Endothelial cell (in vitro differentiated cells): Measurements from ENCODE around the gene KIF5C. TPM values are rescaled to one million over a fixed set of nuclear protein-coding genes. Genes with fewer than 3 reads are reported as not detected.

Experiments
- DNase-seq: peaks from one replicate; pipeline ENCODE4 v3.0.0; 2021; ENCODE audit warnings: low spot score
- H3K27ac Mint-ChIP-seq: one replicate; pipeline ENCODE4 v1.8.0; 2021; ENCODE audit warnings: mixed read lengths, inconsistent platforms; ENCODE audit not compliant: unreplicated experiment
- H3K27me3 Mint-ChIP-seq: one replicate; pipeline ENCODE4 v1.8.0; 2021; ENCODE audit warnings: mild to moderate bottlenecking, moderate library complexity, mixed read lengths, inconsistent platforms; ENCODE audit not compliant: unreplicated experiment
- H3K36me3 Mint-ChIP-seq: one replicate; pipeline ENCODE4 v1.8.0; 2021; ENCODE audit warnings: mild to moderate bottlenecking, low read depth, mixed read lengths, inconsistent platforms; ENCODE audit not compliant: unreplicated experiment
- H3K4me1 Mint-ChIP-seq: one replicate; pipeline ENCODE4 v1.8.0; 2021; ENCODE audit warnings: mild to moderate bottlenecking, mixed read lengths, inconsistent platforms; ENCODE audit not compliant: unreplicated experiment
- H3K4me3 Mint-ChIP-seq: one replicate; pipeline ENCODE4 v1.8.0; 2021; ENCODE audit warnings: mild to moderate bottlenecking, mixed read lengths, inconsistent platforms; ENCODE audit not compliant: unreplicated experiment
- H3K9me3 Mint-ChIP-seq: one replicate; pipeline ENCODE4 v1.8.0; 2021; ENCODE audit warnings: mixed read lengths, inconsistent platforms; ENCODE audit not compliant: unreplicated experiment
- total RNA-seq: library from RNA; stranded (reverse); fragmentation: NEBNext Ultra II Directional; extraction: Animal tissue kit (Norgen Biotek cat#: 25700); gene quantifications from one replicate; pipeline ENCODE4 v1.2.1, GENCODE V29; 2021; ENCODE audit not compliant: unreplicated experiment
- TF ChIP-seq, protein P1 (sequence below): fragments of 200-600 bp; sonication (generic); IDR thresholded peaks from one replicate; pipeline ENCODE4 v1.5.0; 2021; ENCODE audit warnings: antibody characterized with exemption; ENCODE audit not compliant: unreplicated experiment

Gene KIF5C
- total RNA-seq, 1 donor from 2014 or later = 50.6 TPM

DNA sequence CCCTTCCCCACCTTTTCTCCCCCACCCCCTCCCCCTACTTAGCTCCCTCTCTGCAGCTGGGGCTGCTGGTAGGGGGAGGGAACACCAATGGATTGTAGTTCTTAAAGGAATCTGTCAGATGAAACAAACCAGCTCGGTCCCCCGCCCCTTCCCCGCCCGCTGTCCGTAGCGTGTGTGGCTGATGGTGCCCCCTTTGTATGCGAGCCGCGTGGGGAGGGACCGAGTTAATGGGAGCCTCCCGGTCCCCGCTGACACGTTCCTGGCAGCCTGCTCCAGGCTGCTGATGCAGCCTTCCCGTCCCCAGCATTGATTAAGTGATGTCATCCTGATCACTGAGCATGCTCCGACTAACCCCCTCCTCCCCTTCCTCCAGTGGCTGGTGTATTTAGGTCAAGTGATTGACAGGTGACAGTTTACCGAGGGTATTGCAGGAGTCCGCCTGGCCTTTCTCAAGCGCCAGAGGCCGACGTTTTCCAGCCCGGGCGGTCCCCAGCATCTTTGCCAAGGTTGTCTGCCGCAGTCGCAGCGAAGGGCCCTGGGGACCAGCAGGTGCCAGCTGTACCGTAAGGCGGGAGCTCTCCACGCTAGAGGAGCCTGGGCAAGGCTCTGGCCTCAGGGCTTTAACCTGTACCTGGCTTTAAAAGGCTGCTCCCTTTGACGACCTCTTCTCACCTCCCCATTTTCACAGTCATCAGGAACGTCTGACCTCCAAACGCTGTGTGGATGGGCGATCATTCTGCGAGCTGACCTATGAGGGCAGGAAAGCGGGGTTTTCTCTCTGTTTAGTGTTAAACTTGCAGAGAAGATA, 1.8 kb downstream of the KIF5C start:
- H3K4me1 Mint-ChIP-seq = peaks cover 35% of the 10 kb centered on the region

DNA sequence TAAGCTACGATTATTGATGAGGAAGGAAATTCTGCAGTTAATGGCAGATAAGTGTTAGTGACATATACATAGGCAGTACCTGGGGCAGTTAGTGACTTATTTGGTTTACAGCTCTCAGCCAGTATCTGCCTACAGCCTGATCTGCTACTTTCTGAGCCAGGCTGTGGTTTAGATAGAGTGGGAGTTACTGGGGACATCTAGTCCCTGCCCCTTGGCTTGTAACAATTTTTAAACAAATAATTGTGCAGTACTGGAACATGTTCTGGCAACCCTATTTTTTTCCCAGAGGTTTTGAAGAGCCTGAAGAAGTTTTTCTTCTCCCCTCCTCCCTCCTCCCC, 2.3 kb downstream of the KIF5C start:
- H3K9me3 Mint-ChIP-seq = no peaks in the 10 kb centered on the region
- peaks cover 13% of the 10 kb centered on the region for H3K36me3 Mint-ChIP-seq
- peak overlapping the region; percentile 61 for H3K27ac Mint-ChIP-seq
- H3K27me3 Mint-ChIP-seq = peaks cover 15% of the 10 kb centered on the region
- peaks cover 29% of the 10 kb centered on the region for H3K4me1 Mint-ChIP-seq
- TF ChIP-seq, protein P1, sequence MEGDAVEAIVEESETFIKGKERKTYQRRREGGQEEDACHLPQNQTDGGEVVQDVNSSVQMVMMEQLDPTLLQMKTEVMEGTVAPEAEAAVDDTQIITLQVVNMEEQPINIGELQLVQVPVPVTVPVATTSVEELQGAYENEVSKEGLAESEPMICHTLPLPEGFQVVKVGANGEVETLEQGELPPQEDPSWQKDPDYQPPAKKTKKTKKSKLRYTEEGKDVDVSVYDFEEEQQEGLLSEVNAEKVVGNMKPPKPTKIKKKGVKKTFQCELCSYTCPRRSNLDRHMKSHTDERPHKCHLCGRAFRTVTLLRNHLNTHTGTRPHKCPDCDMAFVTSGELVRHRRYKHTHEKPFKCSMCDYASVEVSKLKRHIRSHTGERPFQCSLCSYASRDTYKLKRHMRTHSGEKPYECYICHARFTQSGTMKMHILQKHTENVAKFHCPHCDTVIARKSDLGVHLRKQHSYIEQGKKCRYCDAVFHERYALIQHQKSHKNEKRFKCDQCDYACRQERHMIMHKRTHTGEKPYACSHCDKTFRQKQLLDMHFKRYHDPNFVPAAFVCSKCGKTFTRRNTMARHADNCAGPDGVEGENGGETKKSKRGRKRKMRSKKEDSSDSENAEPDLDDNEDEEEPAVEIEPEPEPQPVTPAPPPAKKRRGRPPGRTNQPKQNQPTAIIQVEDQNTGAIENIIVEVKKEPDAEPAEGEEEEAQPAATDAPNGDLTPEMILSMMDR = no peak
- H3K4me3 Mint-ChIP-seq = peak overlapping the region; percentile 90
- DNase-seq = no peak

More for the DNA sequence above, 1.8 kb downstream of the KIF5C start:
- H3K27me3 Mint-ChIP-seq = peaks cover 15% of the 10 kb centered on the region
- H3K36me3 Mint-ChIP-seq = peaks cover 13% of the 10 kb centered on the region
- DNase-seq = peak; percentile 60
- peak overlapping the region; percentile 61 for H3K27ac Mint-ChIP-seq
- peak overlapping the region; percentile 91 for H3K4me3 Mint-ChIP-seq
- no peaks in the 10 kb centered on the region for H3K9me3 Mint-ChIP-seq
- TF ChIP-seq, protein P1 = no peak

DNA sequence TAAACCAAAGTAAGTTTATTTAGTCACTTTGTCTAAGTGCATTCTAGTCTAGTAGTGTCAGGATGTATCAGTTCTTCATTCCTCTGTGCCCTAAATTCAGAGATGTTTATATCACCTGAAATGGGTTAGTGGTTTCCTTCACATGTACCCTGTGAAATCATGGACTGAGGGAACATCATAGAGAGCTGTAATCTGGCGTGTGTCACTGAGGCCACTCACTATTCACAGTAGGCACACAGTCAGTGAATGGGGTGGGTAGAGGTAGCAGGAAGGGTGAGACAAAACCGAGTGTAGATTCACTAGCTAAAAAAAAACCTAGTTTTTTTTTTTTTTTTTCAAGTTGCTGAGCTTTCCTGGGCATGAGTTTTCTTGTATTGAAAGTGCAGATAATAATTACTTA, 5.6 kb downstream of the KIF5C start:
- Mint-ChIP-seq H3K4me1 (peaks cover 12% of the 10 kb centered on the region), H3K27me3 (peaks cover 2% of the 10 kb centered on the region), H3K36me3 (peaks cover 22% of the 10 kb centered on the region), H3K4me3 (no peak overlapping the region), H3K9me3 (no peaks in the 10 kb centered on the region), H3K27ac (no peak overlapping the region)
- TF ChIP-seq, protein P1 = no peak
- DNase-seq = no peak

DNA sequence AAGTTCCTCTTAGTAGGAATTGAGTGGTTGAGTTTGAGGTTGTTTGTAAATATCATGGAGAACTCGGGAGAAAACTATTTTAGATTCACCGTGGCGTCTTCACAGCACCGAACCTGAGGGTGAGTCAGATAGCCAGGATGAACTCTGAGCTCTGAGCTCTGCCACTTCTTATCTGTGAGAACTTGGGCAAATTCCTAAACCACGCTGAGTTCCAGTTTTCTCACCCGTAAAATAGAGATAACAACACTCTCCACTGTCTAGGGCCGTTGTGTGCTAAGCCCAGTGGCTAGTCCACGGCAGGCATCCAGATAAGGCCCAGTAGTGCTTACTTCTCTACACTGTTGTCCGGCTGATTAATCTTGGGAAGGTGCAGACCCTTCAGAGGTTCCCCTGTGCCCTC, 7.0 kb downstream of the KIF5C start:
- Mint-ChIP-seq H3K27me3 (no peaks in the 10 kb centered on the region), H3K9me3 (no peaks in the 10 kb centered on the region), H3K4me3 (no peak overlapping the region), H3K36me3 (peaks cover 23% of the 10 kb centered on the region), H3K27ac (no peak overlapping the region), H3K4me1 (peaks cover 20% of the 10 kb centered on the region)
- no peak for DNase-seq
- TF ChIP-seq, protein P1 = no peak

DNA sequence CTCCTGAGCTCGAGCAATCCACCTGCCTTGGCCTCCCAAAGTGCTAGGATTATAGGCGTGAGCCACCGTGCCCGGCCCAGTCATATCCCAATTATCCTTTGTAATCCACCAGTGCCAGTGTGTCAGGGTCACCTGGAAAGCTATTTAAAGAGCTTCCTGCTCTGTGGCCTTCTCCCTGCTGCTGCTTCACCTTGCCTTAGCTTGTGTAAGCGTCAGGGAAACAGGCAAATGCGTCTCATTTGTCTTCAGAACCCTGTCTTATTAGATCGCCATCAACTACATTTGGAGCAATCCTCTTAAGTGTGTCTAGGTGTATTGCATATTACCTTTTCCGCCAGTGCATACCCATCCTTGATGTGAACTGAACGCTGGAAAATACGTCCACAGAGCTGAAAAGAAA, 10.2 kb downstream of the KIF5C start:
- peaks cover 3% of the 10 kb centered on the region for H3K27me3 Mint-ChIP-seq
- no peak for DNase-seq
- peaks cover 27% of the 10 kb centered on the region for H3K4me1 Mint-ChIP-seq
- H3K9me3 Mint-ChIP-seq = no peaks in the 10 kb centered on the region
- peaks cover 16% of the 10 kb centered on the region for H3K36me3 Mint-ChIP-seq
- no peak overlapping the region for H3K27ac Mint-ChIP-seq
- H3K4me3 Mint-ChIP-seq = no peak overlapping the region
- TF ChIP-seq, protein P1 = no peak
